ENCODE results near the gene WRAP53.

Gene WRAP53

GRCh38 chr17:7656958-7657609 is 31.2 kb upstream of the WRAP53 start:
- Mint-ChIP-seq H3K27me3 (peaks cover 40% of the 10 kb centered on the region), H3K27ac (no peak overlapping the region), H3K4me1 (ENCODE audit: low read depth) (peaks cover 22% of the 10 kb centered on the region), H3K9me3 (no peaks in the 10 kb centered on the region), H3K36me3 (ENCODE audit: low read depth) (no peaks in the 10 kb centered on the region), H3K4me3 (no peak overlapping the region)
- intact Hi-C loops (cut with micrococcal nuclease), result no loop called here

GRCh38 chr17:7667656-7668406 is 20.4 kb upstream of the WRAP53 start:
- no peak overlapping the region for H3K27ac Mint-ChIP-seq
- H3K4me3 Mint-ChIP-seq, result no peak overlapping the region
- H3K27me3 Mint-ChIP-seq, result no peaks in the 10 kb centered on the region
- intact Hi-C loops (cut with micrococcal nuclease), result no loop called here
- no peaks in the 10 kb centered on the region for H3K4me1 Mint-ChIP-seq (ENCODE audit: low read depth)
- no peaks in the 10 kb centered on the region for H3K9me3 Mint-ChIP-seq
- peaks cover 74% of the 10 kb centered on the region for H3K36me3 Mint-ChIP-seq (ENCODE audit: low read depth)

GRCh38 chr17:7668482-7668881 is 19.8 kb upstream of the WRAP53 start:
- Mint-ChIP-seq H3K27ac (no peak overlapping the region), H3K27me3 (no peaks in the 10 kb centered on the region), H3K4me3 (no peak overlapping the region), H3K4me1 (ENCODE audit: low read depth) (no peaks in the 10 kb centered on the region), H3K9me3 (peaks cover 5% of the 10 kb centered on the region), H3K36me3 (ENCODE audit: low read depth) (peaks cover 80% of the 10 kb centered on the region)
- intact Hi-C loops (cut with micrococcal nuclease), result no loop called here

GRCh38 chr17:7673239-7673638 is 15.0 kb upstream of the WRAP53 start:
- intact Hi-C loops (cut with micrococcal nuclease), result loop anchor here (1.0 kb wide), 1 partner anchor 41 kb away; no protein-coding TSS in a partner anchor

GRCh38 chr17:7674934-7675333 is 13.3 kb upstream of the WRAP53 start:
- no peaks in the 10 kb centered on the region for H3K27me3 Mint-ChIP-seq
- no peaks in the 10 kb centered on the region for H3K4me1 Mint-ChIP-seq (ENCODE audit: low read depth)
- no peak overlapping the region for H3K27ac Mint-ChIP-seq
- H3K9me3 Mint-ChIP-seq, result peaks cover 25% of the 10 kb centered on the region
- H3K4me3 Mint-ChIP-seq, result no peak overlapping the region
- H3K36me3 Mint-ChIP-seq (ENCODE audit: low read depth), result peaks cover 87% of the 10 kb centered on the region
- intact Hi-C loops (cut with micrococcal nuclease), result no loop called here

More at GRCh38 chr17:7673239-7673638, 15.0 kb upstream of the WRAP53 start:
- peaks cover 25% of the 10 kb centered on the region for H3K9me3 Mint-ChIP-seq
- no peak overlapping the region for H3K27ac Mint-ChIP-seq
- H3K27me3 Mint-ChIP-seq, result no peaks in the 10 kb centered on the region
- H3K36me3 Mint-ChIP-seq (ENCODE audit: low read depth), result peaks cover 97% of the 10 kb centered on the region
- no peaks in the 10 kb centered on the region for H3K4me1 Mint-ChIP-seq (ENCODE audit: low read depth)
- no peak overlapping the region for H3K4me3 Mint-ChIP-seq

- intact Hi-C loops (cut with micrococcal nuclease), result no loop called here
- H3K36me3 Mint-ChIP-seq (ENCODE audit: low read depth), result peaks cover 71% of the 10 kb centered on the region
- H3K9me3 Mint-ChIP-seq, result peaks cover 25% of the 10 kb centered on the region
- no peak overlapping the region for H3K4me3 Mint-ChIP-seq
- no peaks in the 10 kb centered on the region for H3K4me1 Mint-ChIP-seq (ENCODE audit: low read depth)
- H3K27me3 Mint-ChIP-seq, result no peaks in the 10 kb centered on the region
- no peak overlapping the region for H3K27ac Mint-ChIP-seq
These were observed 11.7 kb upstream of the WRAP53 start for GRCh38 chr17:7676533-7676932.

GRCh38 chr17:7677388-7678067 is 10.7 kb upstream of the WRAP53 start:
- Mint-ChIP-seq H3K9me3 (peaks cover 25% of the 10 kb centered on the region), H3K27ac (no peak overlapping the region), H3K4me1 (ENCODE audit: low read depth) (no peaks in the 10 kb centered on the region), H3K4me3 (no peak overlapping the region), H3K27me3 (no peaks in the 10 kb centered on the region), H3K36me3 (ENCODE audit: low read depth) (peaks cover 69% of the 10 kb centered on the region)
- intact Hi-C loops (cut with micrococcal nuclease), result no loop called here

GRCh38 chr17:7684851-7685532 is 3.3 kb upstream of the WRAP53 start:
- Mint-ChIP-seq H3K27me3 (no peaks in the 10 kb centered on the region), H3K36me3 (ENCODE audit: low read depth) (peaks cover 65% of the 10 kb centered on the region), H3K27ac (peak overlapping the region; percentile 98), H3K9me3 (no peaks in the 10 kb centered on the region), H3K4me1 (ENCODE audit: low read depth) (peaks cover 44% of the 10 kb centered on the region), H3K4me3 (peak overlapping the region; percentile 98)
- intact Hi-C loops (cut with micrococcal nuclease), result loop anchor here (5.0 kb wide), 1 partner anchor 113 kb away; no protein-coding TSS in a partner anchor

GRCh38 chr17:7685533-7686221 is 2.6 kb upstream of the WRAP53 start:
- H3K4me1 Mint-ChIP-seq (ENCODE audit: low read depth), result peaks cover 47% of the 10 kb centered on the region
- H3K27me3 Mint-ChIP-seq, result no peaks in the 10 kb centered on the region
- no peaks in the 10 kb centered on the region for H3K9me3 Mint-ChIP-seq

GRCh38 chr17:7686222-7687071 is 1.8 kb upstream of the WRAP53 start:
- peaks cover 77% of the 10 kb centered on the region for H3K36me3 Mint-ChIP-seq (ENCODE audit: low read depth)

More at GRCh38 chr17:7685533-7686221, 2.6 kb upstream of the WRAP53 start:
- H3K4me3 Mint-ChIP-seq, result peak overlapping the region; percentile 98
- peak overlapping the region; percentile 98 for H3K27ac Mint-ChIP-seq
- intact Hi-C loops (cut with micrococcal nuclease), result loop anchor here (1.0 to 5.0 kb wide), 2 partner anchors 53 to 113 kb away; no protein-coding TSS in a partner anchor
- peaks cover 70% of the 10 kb centered on the region for H3K36me3 Mint-ChIP-seq (ENCODE audit: low read depth)

GRCh38 chr17:7687072-7687907 is 987 bp upstream of the WRAP53 start, which contains the start of gene TP53:
Gene TP53, minus strand, starts transcription at chr17:7687490. Its CDS starts 10,896 bp downstream, at chr17:7676594.
- no peaks in the 10 kb centered on the region for H3K9me3 Mint-ChIP-seq
- peak within 1 kb of the TSS; percentile 98 for H3K4me3 Mint-ChIP-seq
- peak within 1 kb of the TSS; percentile 98 for H3K27ac Mint-ChIP-seq
- H3K4me1 Mint-ChIP-seq (ENCODE audit: low read depth), result peaks cover 47% of the 10 kb centered on the region
- H3K27me3 Mint-ChIP-seq, result no peaks in the 10 kb centered on the region
- intact Hi-C loops (cut with micrococcal nuclease), result loop anchor here (5.0 kb wide), 1 partner anchor 115 kb away; no protein-coding TSS in a partner anchor
- H3K36me3 Mint-ChIP-seq (ENCODE audit: low read depth), result peaks cover 71% of the 10 kb centered on the region

More at GRCh38 chr17:7686222-7687071, 1.8 kb upstream of the WRAP53 start:
- Mint-ChIP-seq H3K27me3 (no peaks in the 10 kb centered on the region), H3K9me3 (no peaks in the 10 kb centered on the region), H3K4me3 (peak overlapping the region; percentile 98), H3K27ac (peak overlapping the region; percentile 98), H3K4me1 (ENCODE audit: low read depth) (peaks cover 47% of the 10 kb centered on the region)
- intact Hi-C loops (cut with micrococcal nuclease), result loop anchor here (1.0 to 5.0 kb wide), 2 partner anchors 54 to 114 kb away; no protein-coding TSS in a partner anchor

All from dendritic cell treated with granulocyte-macrophage colony-stimulating factor and Interleukin-4, amounts not matched to agents 40 ng/mL and 50 ng/mL, for 4 days (primary cell).